Panc1 (cell line): Measurements from ENCODE around the gene CDH13. TPM values are rescaled to one million over a fixed set of nuclear protein-coding genes. Genes with fewer than 3 reads are reported as not detected.

ENCODE experiments used
- ATAC-seq: fragments of 200-7000 bp; cut with Tn5 transposase; 2 replicates; pipeline ENCODE4 v1.9.1; 2020; ENCODE audit warnings: mild to moderate bottlenecking, moderate library complexity
- BruUV-seq: library from RNA; stranded (reverse); fragments of 400-500 nt; replicated peaks from 2 replicates; lab custom pipeline; 2021; lab: Mats Ljungman, UMichigan
- CTCF ChIA-PET: fragments of 300-600 bp; sonication (Branson Sonifier 250); formaldehyde crosslinking; loops from one replicate; lab custom pipeline; 2022; ENCODE audit warnings: antibody characterized with exemption; lab: Charles Lee
- POLR2A ChIA-PET: fragments of 300-600 bp; sonication (Branson Sonifier 250); formaldehyde crosslinking; loops from one replicate; lab custom pipeline; 2022; ENCODE audit warnings: antibody characterized with exemption; lab: Charles Lee
- DNase-seq: peaks from one replicate; pipeline ENCODE4 v3.0.0-alpha.2; 2010; ENCODE audit warnings: low read depth, low spot score
- H3K27ac ChIP-seq: 2 replicates; pipeline ENCODE4 v1.5.1; 2011; ENCODE audit warnings: mild to moderate bottlenecking, low read length, inconsistent platforms
- H3K27me3 ChIP-seq: fragments of 200-500 bp; sonication (Bioruptor generic); 2 replicates; pipeline ENCODE4 v1.6.0; 2014; ENCODE audit warnings: low read length, inconsistent platforms; ENCODE audit not compliant: control insufficient read depth, insufficient read depth
- H3K36me3 ChIP-seq: fragments of 200-500 bp; sonication (Bioruptor generic); 2 replicates; pipeline ENCODE4 v1.5.1; 2014; ENCODE audit warnings: inconsistent platforms, mild to moderate bottlenecking, low read length, moderate library complexity; ENCODE audit not compliant: control insufficient read depth, insufficient read depth
- H3K4me1 ChIP-seq: 2 replicates; pipeline ENCODE4 v1.5.1; 2011; ENCODE audit warnings: inconsistent platforms, mild to moderate bottlenecking, low read length, moderate library complexity; ENCODE audit not compliant: control insufficient read depth, insufficient read depth
- H3K4me3 ChIP-seq, 2 experiments: 2 replicates each; pipeline ENCODE4 v1.5.1; 2011 to 2012; ENCODE audit warnings: low read depth in 2 of 2, low read length in 2 of 2, mild to moderate bottlenecking in 2 of 2, inconsistent platforms in 1 of 2, moderate library complexity in 1 of 2
- H3K9me3 ChIP-seq: fragments of 200-500 bp; sonication (Bioruptor generic); 2 replicates; pipeline ENCODE4 v1.5.1; 2014; ENCODE audit warnings: low read depth, mild to moderate bottlenecking, inconsistent platforms, low read length, moderate library complexity; ENCODE audit not compliant: control insufficient read depth, insufficient read depth
- POLR2AphosphoS5 ChIP-seq: IDR thresholded peaks from 2 replicates; pipeline ENCODE4 v1.6.1; 2012; ENCODE audit warnings: mild to moderate bottlenecking, low read depth, low read length, moderate library complexity
- SIN3A ChIP-seq: IDR thresholded peaks from 2 replicates; pipeline ENCODE4 v1.6.1; 2012; ENCODE audit warnings: low read depth, mild to moderate bottlenecking, low read length, moderate library complexity, borderline replicate concordance; ENCODE audit not compliant: insufficient read depth
- TCF7L2 ChIP-seq: IDR thresholded peaks from 2 replicates; pipeline ENCODE4 v1.6.1; 2011; ENCODE audit warnings: mild to moderate bottlenecking, low read depth, low read length, inconsistent platforms
- in situ Hi-C: cut with HindIII; loops from 2 replicates; pipeline ENCODE4 v1.10.0; 2016; ENCODE audit warnings: low sequenced_read_pairs, low pct_unique_long_range_greater_than_20kb
- intact Hi-C: fragments of 100-400 bp; cut with micrococcal nuclease; formaldehyde crosslinking; loops from one replicate; pipeline ENCODE4 v1.10.0; 2022; ENCODE audit not compliant: unreplicated experiment
- total RNA-seq: library from RNA; stranded (reverse); gene quantifications from one replicate; pipeline ENCODE4 v1.2.1, GENCODE V29; 2021; ENCODE audit not compliant: unreplicated experiment
- TF ChIP-seq, protein P1 (sequence below): fragments of 450-650 bp; IDR thresholded peaks from 2 replicates; pipeline ENCODE4 v1.5.1; 2017; ENCODE audit warnings: mild to moderate bottlenecking
- TF ChIP-seq, protein P2 (sequence below), 2 experiments: IDR thresholded peaks; 2 replicates each; pipeline ENCODE4 v1.6.1; 2011 to 2012; ENCODE audit warnings: low read depth in 2 of 2, control low read depth in 1 of 2, low read length in 1 of 2, mild to moderate bottlenecking in 1 of 2, moderate library complexity in 1 of 2; ENCODE audit not compliant: insufficient read depth in 1 of 2

CDH13 gene
- total RNA-seq, 1 experiment from 2014 or later = not detected

DNA sequence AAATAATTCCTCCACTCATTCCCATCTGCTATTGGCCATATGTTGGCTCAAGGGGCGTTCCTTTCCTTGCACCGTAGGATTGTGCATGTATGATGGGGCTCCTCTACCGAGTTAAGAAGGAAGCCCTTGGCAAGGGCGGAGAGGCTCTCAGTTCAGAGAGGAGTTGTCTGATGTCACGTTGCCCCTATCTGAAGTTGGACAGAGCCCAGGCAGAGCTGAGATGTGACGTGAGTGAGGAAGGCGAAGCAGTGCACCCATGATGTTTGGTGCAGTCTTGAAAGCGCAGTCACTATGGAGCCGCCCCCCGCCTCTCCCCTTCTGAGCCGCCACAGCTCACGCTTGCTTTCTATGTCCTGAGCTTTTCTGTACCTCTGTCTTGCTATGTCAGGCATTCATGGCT is 40.7 kb downstream of the CDH13 start:
- no peaks in the 10 kb centered on the region for H3K4me1 ChIP-seq
- H3K36me3 ChIP-seq = no peaks in the 10 kb centered on the region
- intact Hi-C loops (no loop called here), in situ Hi-C loops (no loop called here)
- no TSS peak for BruUV-seq
- TF ChIP-seq TCF7L2 (no peak), SIN3A (no peak), POLR2AphosphoS5 (no peak)
- TF ChIP-seq, protein P1, sequence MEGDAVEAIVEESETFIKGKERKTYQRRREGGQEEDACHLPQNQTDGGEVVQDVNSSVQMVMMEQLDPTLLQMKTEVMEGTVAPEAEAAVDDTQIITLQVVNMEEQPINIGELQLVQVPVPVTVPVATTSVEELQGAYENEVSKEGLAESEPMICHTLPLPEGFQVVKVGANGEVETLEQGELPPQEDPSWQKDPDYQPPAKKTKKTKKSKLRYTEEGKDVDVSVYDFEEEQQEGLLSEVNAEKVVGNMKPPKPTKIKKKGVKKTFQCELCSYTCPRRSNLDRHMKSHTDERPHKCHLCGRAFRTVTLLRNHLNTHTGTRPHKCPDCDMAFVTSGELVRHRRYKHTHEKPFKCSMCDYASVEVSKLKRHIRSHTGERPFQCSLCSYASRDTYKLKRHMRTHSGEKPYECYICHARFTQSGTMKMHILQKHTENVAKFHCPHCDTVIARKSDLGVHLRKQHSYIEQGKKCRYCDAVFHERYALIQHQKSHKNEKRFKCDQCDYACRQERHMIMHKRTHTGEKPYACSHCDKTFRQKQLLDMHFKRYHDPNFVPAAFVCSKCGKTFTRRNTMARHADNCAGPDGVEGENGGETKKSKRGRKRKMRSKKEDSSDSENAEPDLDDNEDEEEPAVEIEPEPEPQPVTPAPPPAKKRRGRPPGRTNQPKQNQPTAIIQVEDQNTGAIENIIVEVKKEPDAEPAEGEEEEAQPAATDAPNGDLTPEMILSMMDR = no peak
- TF ChIP-seq, protein P2, sequence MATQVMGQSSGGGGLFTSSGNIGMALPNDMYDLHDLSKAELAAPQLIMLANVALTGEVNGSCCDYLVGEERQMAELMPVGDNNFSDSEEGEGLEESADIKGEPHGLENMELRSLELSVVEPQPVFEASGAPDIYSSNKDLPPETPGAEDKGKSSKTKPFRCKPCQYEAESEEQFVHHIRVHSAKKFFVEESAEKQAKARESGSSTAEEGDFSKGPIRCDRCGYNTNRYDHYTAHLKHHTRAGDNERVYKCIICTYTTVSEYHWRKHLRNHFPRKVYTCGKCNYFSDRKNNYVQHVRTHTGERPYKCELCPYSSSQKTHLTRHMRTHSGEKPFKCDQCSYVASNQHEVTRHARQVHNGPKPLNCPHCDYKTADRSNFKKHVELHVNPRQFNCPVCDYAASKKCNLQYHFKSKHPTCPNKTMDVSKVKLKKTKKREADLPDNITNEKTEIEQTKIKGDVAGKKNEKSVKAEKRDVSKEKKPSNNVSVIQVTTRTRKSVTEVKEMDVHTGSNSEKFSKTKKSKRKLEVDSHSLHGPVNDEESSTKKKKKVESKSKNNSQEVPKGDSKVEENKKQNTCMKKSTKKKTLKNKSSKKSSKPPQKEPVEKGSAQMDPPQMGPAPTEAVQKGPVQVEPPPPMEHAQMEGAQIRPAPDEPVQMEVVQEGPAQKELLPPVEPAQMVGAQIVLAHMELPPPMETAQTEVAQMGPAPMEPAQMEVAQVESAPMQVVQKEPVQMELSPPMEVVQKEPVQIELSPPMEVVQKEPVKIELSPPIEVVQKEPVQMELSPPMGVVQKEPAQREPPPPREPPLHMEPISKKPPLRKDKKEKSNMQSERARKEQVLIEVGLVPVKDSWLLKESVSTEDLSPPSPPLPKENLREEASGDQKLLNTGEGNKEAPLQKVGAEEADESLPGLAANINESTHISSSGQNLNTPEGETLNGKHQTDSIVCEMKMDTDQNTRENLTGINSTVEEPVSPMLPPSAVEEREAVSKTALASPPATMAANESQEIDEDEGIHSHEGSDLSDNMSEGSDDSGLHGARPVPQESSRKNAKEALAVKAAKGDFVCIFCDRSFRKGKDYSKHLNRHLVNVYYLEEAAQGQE (IDR thresholded peaks at IDR 0.05; ENCODE audit: insufficient read depth in 1 of 2, low read depth in 2 of 2, low read length in 1 of 2) = no peak
- ChIA-PET CTCF (no interaction called here), POLR2A (no interaction called here)
- no peak overlapping the region for H3K4me3 ChIP-seq
- no peaks in the 10 kb centered on the region for H3K9me3 ChIP-seq
- ATAC-seq (no peak), DNase-seq (no peak)
- no peaks in the 10 kb centered on the region; the same call in 1 of the 2 replicates for H3K27me3 ChIP-seq
- no peak overlapping the region for H3K27ac ChIP-seq

DNA sequence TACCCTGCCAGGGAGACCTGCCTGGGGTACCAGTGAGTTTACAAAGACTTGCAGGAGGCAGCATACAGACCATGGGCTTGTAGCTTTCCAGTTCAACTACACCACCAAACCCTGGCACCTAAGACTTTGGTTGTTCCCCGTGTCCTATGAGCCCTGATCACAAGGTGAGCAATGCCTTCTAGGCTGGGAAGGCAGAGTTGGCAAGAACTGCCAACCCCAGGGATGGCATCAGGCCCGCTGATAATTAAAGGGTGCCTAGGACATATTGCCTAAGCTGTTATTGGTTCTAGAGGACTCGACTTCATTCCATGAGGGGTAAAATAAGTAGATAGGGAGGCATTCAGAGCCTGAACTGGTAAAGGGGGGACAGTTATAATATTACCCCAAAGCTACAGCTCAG is 41.3 kb downstream of the CDH13 start:
- Histone ChIP-seq H3K27me3 (no peaks in the 10 kb centered on the region; the same call in 1 of the 2 replicates), H3K9me3 (no peaks in the 10 kb centered on the region), H3K4me3 (no peak overlapping the region), H3K4me1 (no peaks in the 10 kb centered on the region), H3K27ac (no peak overlapping the region), H3K36me3 (no peaks in the 10 kb centered on the region)
- ChIA-PET POLR2A (no interaction called here), CTCF (no interaction called here)
- DNase-seq = no peak
- no peak for ATAC-seq
- in situ Hi-C loops = no loop called here
- no peak for TF ChIP-seq POLR2AphosphoS5
- TF ChIP-seq SIN3A = no peak
- TF ChIP-seq TCF7L2 = no peak
- TF ChIP-seq, protein P2 (IDR thresholded peaks at IDR 0.05; ENCODE audit: insufficient read depth in 1 of 2, low read depth in 2 of 2, low read length in 1 of 2) = no peak
- TF ChIP-seq, protein P1 = no peak
- intact Hi-C loops = no loop called here
- BruUV-seq = no TSS peak
